Smooth muscle cell (in vitro differentiated cells): ENCODE measurements around the gene PCMTD2. TPM values are rescaled to one million over a fixed set of nuclear protein-coding genes. Genes with fewer than 3 reads are reported as not detected.

Experiments used
- DNase-seq: peaks from one replicate; lab custom pipeline; 2025; ENCODE audit not compliant: unreplicated experiment; lab: John Stamatoyannopoulos, UW
- H2AFZ ChIP-seq: fragments of 200-600 bp; sonication (generic); 2 replicates; pipeline ENCODE4 v1.6.0; 2016; ENCODE audit warnings: antibody characterized with exemption, low read depth, mild to moderate bottlenecking
- H3F3A ChIP-seq: fragments of 200-600 bp; sonication (generic); 2 replicates; pipeline ENCODE4 v1.6.0; 2017; ENCODE audit warnings: antibody characterized with exemption, low read depth
- H3K27ac ChIP-seq: fragments of 200-600 bp; sonication (generic); 2 replicates; pipeline ENCODE4 v1.5.1; 2016; ENCODE audit warnings: low read depth, mild to moderate bottlenecking
- H3K27me3 ChIP-seq: fragments of 200-600 bp; sonication (generic); 2 replicates; pipeline ENCODE4 v1.6.1; 2016; ENCODE audit warnings: low read depth, mild to moderate bottlenecking
- H3K36me3 ChIP-seq: fragments of 200-600 bp; sonication (generic); 2 replicates; pipeline ENCODE4 v1.5.1; 2016; ENCODE audit warnings: low read depth
- H3K4me1 ChIP-seq: fragments of 200-600 bp; sonication (generic); 2 replicates; pipeline ENCODE4 v1.5.1; 2016; ENCODE audit warnings: low read depth
- H3K4me2 ChIP-seq: fragments of 200-600 bp; sonication (generic); 2 replicates; pipeline ENCODE4 v1.6.0; 2016; ENCODE audit warnings: mild to moderate bottlenecking
- H3K4me3 ChIP-seq: fragments of 200-600 bp; sonication (generic); 2 replicates; pipeline ENCODE4 v1.5.1; 2016; ENCODE audit warnings: mild to moderate bottlenecking
- H3K79me2 ChIP-seq: fragments of 200-600 bp; sonication (generic); 2 replicates; pipeline ENCODE4 v1.6.0; 2016; ENCODE audit warnings: low read depth, mild to moderate bottlenecking
- H3K9ac ChIP-seq: fragments of 200-600 bp; sonication (generic); 2 replicates; pipeline ENCODE4 v1.6.0; 2016; ENCODE audit warnings: low read depth
- H3K9me3 ChIP-seq: fragments of 200-600 bp; sonication (generic); replicated peaks from 2 replicates; pipeline ENCODE4 v1.5.1; 2016; ENCODE audit warnings: low read depth
- H4K20me1 ChIP-seq: fragments of 200-600 bp; sonication (generic); 2 replicates; pipeline ENCODE4 v1.6.0; 2016; ENCODE audit warnings: low read depth
- CTCF ChIP-seq: fragments of 200-600 bp; sonication (generic); IDR thresholded peaks from 2 replicates; pipeline ENCODE4 v1.5.1; 2017; ENCODE audit warnings: borderline replicate concordance, mild to moderate bottlenecking, antibody characterized with exemption; ENCODE audit not compliant: insufficient read depth, poor library complexity, severe bottlenecking
- WGBS: methylation state at CpG from one replicate; pipeline ENCODE4 v1.1.7; 2016; ENCODE audit warnings: low lambda C conversion rate; 5-methylcytosine and 5-hydroxymethylcytosine counted together
- polyA plus RNA-seq: library from polyadenylated mRNA; unstranded; fragments of >200 nt; fragmentation: Nextera tagmentation; extraction: Ambion mirVana; gene quantifications from 2 replicates; pipeline ENCODE4 v1.2.1, GENCODE V29; 2016
- total RNA-seq: library from RNA; depleted of rRNA; stranded (reverse); fragments of >200 nt; gene quantifications from 2 replicates; pipeline ENCODE4 v1.2.3, GENCODE V29; 2014

Gene PCMTD2
- total and polyA plus RNA-seq, 2 experiments from 2014 or later: 15.4 to 74.9 TPM

GRCh38 chr20:64237316-64237715, 18.2 kb upstream of the PCMTD2 start:
- WGBS: 94% methylated on average over 15 of the region's 17 CpGs
- H4K20me1 ChIP-seq: no peaks in the 10 kb centered on the region
- no peaks in the 10 kb centered on the region for H3K79me2 ChIP-seq
- no peaks in the 10 kb centered on the region for H3F3A ChIP-seq
- H3K4me2 ChIP-seq: no peak overlapping the region
- H2AFZ ChIP-seq: no peak overlapping the region
- no peaks in the 10 kb centered on the region for H3K36me3 ChIP-seq
- H3K4me1 ChIP-seq: no peaks in the 10 kb centered on the region
- H3K27me3 ChIP-seq: no peaks in the 10 kb centered on the region
- H3K27ac ChIP-seq: no peak overlapping the region
- no peak overlapping the region for H3K9ac ChIP-seq
- H3K4me3 ChIP-seq: no peak overlapping the region
- H3K9me3 ChIP-seq: no peaks in the 10 kb centered on the region
- no peak for DNase-seq
- no peak for TF ChIP-seq CTCF

GRCh38 chr20:64238115-64238825, 17.3 kb upstream of the PCMTD2 start:
- no peak overlapping the region for H3K4me2 ChIP-seq

GRCh38 chr20:64238851-64239387, 16.6 kb upstream of the PCMTD2 start:
- Histone ChIP-seq H3K36me3 (no peaks in the 10 kb centered on the region), H3K27ac (no peak overlapping the region), H3K9me3 (no peaks in the 10 kb centered on the region), H3K4me1 (no peaks in the 10 kb centered on the region), H2AFZ (no peak overlapping the region), H3K4me2 (no peak overlapping the region), H3K27me3 (no peaks in the 10 kb centered on the region), H3F3A (no peaks in the 10 kb centered on the region), H4K20me1 (no peaks in the 10 kb centered on the region), H3K79me2 (no peaks in the 10 kb centered on the region), H3K9ac (no peak overlapping the region), H3K4me3 (no peak overlapping the region)
- DNase-seq: no peak
- WGBS: 92% methylated on average over 7 of the region's 7 CpGs
- TF ChIP-seq CTCF: no peak

More at GRCh38 chr20:64238115-64238825, 17.3 kb upstream of the PCMTD2 start:
- no peak for TF ChIP-seq CTCF
- no peaks in the 10 kb centered on the region for H3K27me3 ChIP-seq
- no peaks in the 10 kb centered on the region for H3K9me3 ChIP-seq
- DNase-seq: no peak
- H3K27ac ChIP-seq: no peak overlapping the region
- no peak overlapping the region for H3K4me3 ChIP-seq
- no peak overlapping the region for H3K9ac ChIP-seq
- no peak overlapping the region for H2AFZ ChIP-seq
- no peaks in the 10 kb centered on the region for H4K20me1 ChIP-seq
- 77% methylated on average over 11 of the region's 11 CpGs for WGBS
- H3F3A ChIP-seq: no peaks in the 10 kb centered on the region
- H3K79me2 ChIP-seq: no peaks in the 10 kb centered on the region
- H3K4me1 ChIP-seq: no peaks in the 10 kb centered on the region
- H3K36me3 ChIP-seq: no peaks in the 10 kb centered on the region
